Measurements from ENCODE around the gene ZCCHC14.

The ZCCHC14 gene

GRCh38 chr16:87409781-87410180 is 83.0 kb downstream of the ZCCHC14 start:
- peaks cover 36 to 100% (median 92%) of the 10 kb centered on the region in 11 experiments for H3K36me3 ChIP-seq
- no peaks in the 10 kb centered on the region for H3K27me3 ChIP-seq
- no peaks in the 10 kb centered on the region for H3K9me3 ChIP-seq (replicated peaks in 1 of 11)
- no peaks in the 10 kb centered on the region for H3K4me1 ChIP-seq
- TF ChIP-seq Cebpa-rat (IDR thresholded peaks at IDR 0.05), result no peak
- no peak overlapping the region for H3K27ac ChIP-seq
- no peak overlapping the region for H3K4me3 ChIP-seq
- H3K9ac ChIP-seq, result no peak overlapping the region
- no peak overlapping the region for H3K4me2 ChIP-seq
- peaks cover 3 to 54% (median 30%) of the 10 kb centered on the region in 11 experiments; a peak in 19 of 22 replicates for H4K20me1 ChIP-seq

GRCh38 chr16:87409153-87409552 is 83.7 kb downstream of the ZCCHC14 start:
- H3K4me3 ChIP-seq, result no peak overlapping the region
- TF ChIP-seq Cebpa-rat (IDR thresholded peaks at IDR 0.05), result no peak
- H3K4me1 ChIP-seq, result no peaks in the 10 kb centered on the region
- no peaks in the 10 kb centered on the region for H3K9me3 ChIP-seq (replicated peaks in 1 of 11)
- peaks cover 42 to 100% (median 92%) of the 10 kb centered on the region in 11 experiments for H3K36me3 ChIP-seq
- no peaks in the 10 kb centered on the region for H3K27me3 ChIP-seq
- H3K4me2 ChIP-seq, result no peak overlapping the region
- H4K20me1 ChIP-seq, result peaks cover 9 to 60% (median 36%) of the 10 kb centered on the region in 11 experiments; a peak in 19 of 22 replicates
- H3K27ac ChIP-seq, result no peak overlapping the region
- H3K9ac ChIP-seq, result no peak overlapping the region

- H3K9ac ChIP-seq, result no peak overlapping the region
- peaks cover 47 to 100% (median 90%) of the 10 kb centered on the region in 11 experiments for H3K36me3 ChIP-seq
- no peaks in the 10 kb centered on the region for H3K9me3 ChIP-seq (replicated peaks in 1 of 11)
- H3K4me1 ChIP-seq, result no peaks in the 10 kb centered on the region
- TF ChIP-seq Cebpa-rat (IDR thresholded peaks at IDR 0.05), result no peak
- no peak overlapping the region for H3K27ac ChIP-seq
- peaks cover 13 to 66% (median 29%) of the 10 kb centered on the region in 11 experiments; a peak in 19 of 22 replicates for H4K20me1 ChIP-seq
- no peaks in the 10 kb centered on the region for H3K27me3 ChIP-seq
- H3K4me3 ChIP-seq, result no peak overlapping the region
- no peak overlapping the region for H3K4me2 ChIP-seq
Observed at GRCh38 chr16:87407511-87408112, 85.2 kb downstream of the ZCCHC14 start.

- TF ChIP-seq Cebpa-rat (IDR thresholded peaks at IDR 0.05), result no peak
- Histone ChIP-seq H3K27ac (no peak overlapping the region), H3K9me3 (replicated peaks in 1 of 11) (no peaks in the 10 kb centered on the region), H3K27me3 (no peaks in the 10 kb centered on the region), H4K20me1 (peaks cover 15 to 72% (median 29%) of the 10 kb centered on the region in 11 experiments; a peak in 20 of 22 replicates), H3K9ac (no peak overlapping the region), H3K4me2 (no peak overlapping the region), H3K4me3 (no peak overlapping the region), H3K36me3 (peaks cover 50 to 100% (median 89%) of the 10 kb centered on the region in 11 experiments), H3K4me1 (no peaks in the 10 kb centered on the region)
Observed at GRCh38 chr16:87406495-87407088, 86.2 kb downstream of the ZCCHC14 start.

DNA sequence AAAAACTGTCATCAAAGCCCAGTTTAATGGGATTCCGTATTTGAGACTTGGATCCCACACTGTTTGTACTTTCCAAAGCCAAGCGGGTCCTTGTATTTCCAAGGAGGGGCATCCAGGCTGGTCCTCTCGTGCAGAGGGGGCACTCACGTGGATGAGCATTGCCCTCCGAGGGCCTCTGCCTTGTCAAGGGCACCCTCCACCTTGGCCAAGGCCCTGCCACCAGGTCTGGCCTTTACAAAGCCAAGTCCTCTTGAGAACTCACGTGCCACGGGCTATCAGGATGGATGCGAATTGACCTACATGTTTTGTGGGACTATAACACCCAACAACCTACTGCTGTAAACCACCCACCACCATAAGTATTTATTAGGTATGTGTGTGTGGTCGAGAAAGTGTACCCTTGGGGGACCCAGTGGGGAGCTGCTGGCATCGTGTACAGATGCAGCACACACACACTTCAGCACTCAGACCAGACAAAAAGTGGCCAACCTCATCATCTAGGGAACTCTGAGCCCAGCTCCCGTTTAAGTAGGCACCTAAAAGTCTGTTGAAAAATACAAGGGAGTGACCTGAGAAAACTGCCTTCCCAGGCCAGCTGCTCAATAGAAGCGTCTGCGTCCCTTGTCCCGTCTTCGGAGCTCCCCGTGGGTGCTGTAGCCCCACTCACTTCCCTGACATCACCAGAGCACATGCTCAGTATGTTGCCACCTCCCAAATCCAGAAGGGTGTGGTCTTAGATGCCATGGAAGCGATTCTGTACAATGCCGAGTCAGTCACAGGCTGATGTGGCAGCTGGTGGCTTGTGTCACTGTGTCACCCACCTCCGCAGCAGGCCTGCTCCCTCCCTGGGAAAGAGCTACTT is 87.8 kb downstream of the ZCCHC14 start:
- H3K36me3 ChIP-seq, result peaks cover 62 to 100% (median 89%) of the 10 kb centered on the region in 11 experiments
- no peaks in the 10 kb centered on the region for H3K4me1 ChIP-seq

GRCh38 chr16:87395181-87395842 is 97.5 kb downstream of the ZCCHC14 start:
- no peak for TF ChIP-seq Cebpa-rat (IDR thresholded peaks at IDR 0.05)
- Histone ChIP-seq H4K20me1 (peaks cover 66 to 80% (median 75%) of the 10 kb centered on the region in 11 experiments), H3K9me3 (replicated peaks in 1 of 11) (no peaks in the 10 kb centered on the region), H3K27ac (no peak overlapping the region), H3K36me3 (peaks cover 24 to 51% (median 32%) of the 10 kb centered on the region in 11 experiments), H3K4me1 (peaks cover 35 to 50% (median 39%) of the 10 kb centered on the region in 10 experiments), H3K27me3 (no peaks in the 10 kb centered on the region), H3K4me2 (peak overlapping the region in 10 of 11 experiments; percentile 19 to 100 (median 93); a peak in 12 of 22 replicates), H3K4me3 (no peak overlapping the region), H3K9ac (peak overlapping the region in 2 of 11 experiments; percentile 4 to 99; a peak in 1 of 22 replicates)

More for the DNA sequence above, 87.8 kb downstream of the ZCCHC14 start:
- no peaks in the 10 kb centered on the region for H3K27me3 ChIP-seq
- no peak overlapping the region for H3K9ac ChIP-seq
- no peak overlapping the region for H3K4me3 ChIP-seq
- TF ChIP-seq Cebpa-rat (IDR thresholded peaks at IDR 0.05), result no peak
- H3K9me3 ChIP-seq (replicated peaks in 1 of 11), result no peaks in the 10 kb centered on the region
- H4K20me1 ChIP-seq, result peaks cover 15 to 83% (median 32%) of the 10 kb centered on the region in 11 experiments; a peak in 19 of 22 replicates
- H3K27ac ChIP-seq, result no peak overlapping the region
- no peak overlapping the region for H3K4me2 ChIP-seq

DNA sequence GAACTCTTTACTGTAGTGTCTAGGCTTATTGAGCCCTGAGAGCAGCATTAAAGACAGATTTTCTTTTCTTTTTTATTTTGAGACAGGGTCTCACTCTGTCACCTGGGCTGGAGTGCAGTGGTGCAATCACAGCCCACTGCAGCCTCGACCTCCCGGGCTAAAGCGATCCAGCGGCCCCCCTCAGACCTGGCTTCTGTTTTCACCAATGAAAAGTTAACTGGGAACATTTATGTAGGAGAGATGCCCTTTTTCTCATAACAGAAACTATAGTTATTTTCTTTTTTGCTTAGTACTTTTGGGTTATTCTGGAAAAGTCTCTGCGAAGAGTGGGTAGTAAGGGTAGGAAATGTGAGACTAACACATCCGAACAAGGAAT is 99.2 kb downstream of the ZCCHC14 start:
- H3K9ac ChIP-seq, result peak overlapping the region; percentile 94 to 100 (median 98)
- H3K4me2 ChIP-seq, result peak overlapping the region; percentile 89 to 100 (median 94)
- H4K20me1 ChIP-seq, result peaks cover 60 to 65% (median 64%) of the 10 kb centered on the region in 11 experiments
- peaks cover 10 to 34% (median 19%) of the 10 kb centered on the region in 11 experiments for H3K36me3 ChIP-seq
- peak overlapping the region in 7 of 11 experiments; percentile 94 to 99 (median 96); a peak in 7 of 22 replicates for H3K27ac ChIP-seq
- TF ChIP-seq Cebpa-rat (IDR thresholded peaks at IDR 0.05), result no peak
- H3K4me3 ChIP-seq, result peak overlapping the region; percentile 88 to 97 (median 94)
- H3K4me1 ChIP-seq, result peaks cover 48 to 66% (median 54%) of the 10 kb centered on the region in 10 experiments
- H3K27me3 ChIP-seq, result no peaks in the 10 kb centered on the region
- H3K9me3 ChIP-seq (replicated peaks in 1 of 11), result no peaks in the 10 kb centered on the region

- peak overlapping the region; percentile 88 to 97 (median 94) for H3K4me3 ChIP-seq
- H3K9me3 ChIP-seq (replicated peaks in 1 of 11), result no peaks in the 10 kb centered on the region
- peaks cover 54 to 59% (median 58%) of the 10 kb centered on the region in 11 experiments for H4K20me1 ChIP-seq
- H3K36me3 ChIP-seq, result peaks cover 6 to 28% (median 13%) of the 10 kb centered on the region in 11 experiments; a peak in 15 of 22 replicates
- H3K27ac ChIP-seq, result peak overlapping the region; percentile 94 to 99 (median 96)
- peaks cover 50 to 67% (median 58%) of the 10 kb centered on the region in 10 experiments for H3K4me1 ChIP-seq
- no peaks in the 10 kb centered on the region for H3K27me3 ChIP-seq
- TF ChIP-seq Cebpa-rat (IDR thresholded peaks at IDR 0.05), result no peak
- peak overlapping the region; percentile 94 to 100 (median 98) for H3K9ac ChIP-seq
- H3K4me2 ChIP-seq, result peak overlapping the region; percentile 89 to 100 (median 94)
Observed at GRCh38 chr16:87392821-87393679, 99.8 kb downstream of the ZCCHC14 start.
